ENCODE measurements around the gene NBDY.

DNA sequence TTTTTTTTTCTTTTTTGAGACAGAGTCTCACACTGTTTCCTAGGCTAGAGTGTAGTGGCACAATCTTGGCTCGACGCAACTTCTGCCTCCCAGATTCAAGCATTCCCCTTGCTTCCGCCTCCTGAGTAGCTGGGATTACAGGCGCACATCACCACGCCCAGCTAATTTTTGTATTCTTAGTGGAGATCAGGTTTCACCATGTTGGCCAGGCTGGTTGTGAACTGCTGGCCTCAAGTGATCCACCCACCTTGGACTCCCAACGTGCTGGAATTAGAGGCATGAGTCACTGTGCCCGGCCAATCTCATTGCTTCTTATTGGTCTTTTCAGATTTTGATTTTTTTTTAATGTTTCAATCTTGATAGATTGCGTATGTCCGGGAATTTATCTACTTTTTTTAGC lies 124.4 kb downstream of the NBDY start:
- TF ChIP-seq EZH2 (IDR thresholded peaks at IDR 0.05; ENCODE audit: borderline replicate concordance, low read depth, low read length, severe bottlenecking): no peak
- TF ChIP-seq, protein P1, sequence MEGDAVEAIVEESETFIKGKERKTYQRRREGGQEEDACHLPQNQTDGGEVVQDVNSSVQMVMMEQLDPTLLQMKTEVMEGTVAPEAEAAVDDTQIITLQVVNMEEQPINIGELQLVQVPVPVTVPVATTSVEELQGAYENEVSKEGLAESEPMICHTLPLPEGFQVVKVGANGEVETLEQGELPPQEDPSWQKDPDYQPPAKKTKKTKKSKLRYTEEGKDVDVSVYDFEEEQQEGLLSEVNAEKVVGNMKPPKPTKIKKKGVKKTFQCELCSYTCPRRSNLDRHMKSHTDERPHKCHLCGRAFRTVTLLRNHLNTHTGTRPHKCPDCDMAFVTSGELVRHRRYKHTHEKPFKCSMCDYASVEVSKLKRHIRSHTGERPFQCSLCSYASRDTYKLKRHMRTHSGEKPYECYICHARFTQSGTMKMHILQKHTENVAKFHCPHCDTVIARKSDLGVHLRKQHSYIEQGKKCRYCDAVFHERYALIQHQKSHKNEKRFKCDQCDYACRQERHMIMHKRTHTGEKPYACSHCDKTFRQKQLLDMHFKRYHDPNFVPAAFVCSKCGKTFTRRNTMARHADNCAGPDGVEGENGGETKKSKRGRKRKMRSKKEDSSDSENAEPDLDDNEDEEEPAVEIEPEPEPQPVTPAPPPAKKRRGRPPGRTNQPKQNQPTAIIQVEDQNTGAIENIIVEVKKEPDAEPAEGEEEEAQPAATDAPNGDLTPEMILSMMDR (IDR thresholded peaks at IDR 0.05; ENCODE audit: extremely low read depth in 1 of 2, insufficient read depth in 1 of 2, low read depth in 1 of 2, low read length in 2 of 2): no peak
- TF ChIP-seq, protein P2, sequence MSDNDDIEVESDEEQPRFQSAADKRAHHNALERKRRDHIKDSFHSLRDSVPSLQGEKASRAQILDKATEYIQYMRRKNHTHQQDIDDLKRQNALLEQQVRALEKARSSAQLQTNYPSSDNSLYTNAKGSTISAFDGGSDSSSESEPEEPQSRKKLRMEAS (IDR thresholded peaks at IDR 0.05; ENCODE audit: insufficient read depth, insufficient read length): no peak
